OCI-LY3 (cell line): Measurements from ENCODE around the gene CDC42EP5.

Experiments
- CTCF ChIP-seq: fragments of 200-600, 300-600 bp; sonication (generic); IDR thresholded peaks from 2 replicates; pipeline ENCODE4 v1.5.1; 2014; ENCODE audit warnings: antibody characterized with exemption, low read length, low read depth
- EZH2phosphoT487 ChIP-seq: fragments of 200-600 bp; shearing (Covaris generic); IDR thresholded peaks from 2 replicates; pipeline ENCODE4 v1.6.1; 2018; ENCODE audit warnings: antibody characterized with exemption, mixed run types, low read depth

- TF ChIP-seq CTCF (no peak), EZH2phosphoT487 (no peak)
These were observed 51.0 kb downstream of the CDC42EP5 start for GRCh38 chr19:54422136-54422535.
